ENCODE results near the gene PALD1. TPM values are rescaled to one million over a fixed set of nuclear protein-coding genes. Genes with fewer than 3 reads are reported as not detected.

The PALD1 gene
- total RNA-seq, 1 experiment from 2014 or later: 33.1 TPM

GRCh38 chr10:70597856-70598815 lies 119.6 kb downstream of the PALD1 start:
- H3K27me3 ChIP-seq (ENCODE audit: insufficient read depth, low read length): no peaks in the 10 kb centered on the region
- ChIA-PET RAD21 (ENCODE audit: low non-redundant PET in 1 of 2, low total read pairs in 2 of 2, uncharacterized antibody in 2 of 2, unreplicated experiment in 2 of 2) (no interaction called here), POLR2A (interaction anchor here (1.3 kb wide), 1 partner anchor 10 kb away, joined by 3 read pairs; no protein-coding TSS in a partner anchor), CTCF (no interaction called here)
- no peaks in the 10 kb centered on the region for H3K9me2 ChIP-seq (ENCODE audit: insufficient read depth)
- peaks cover 43 to 80% of the 10 kb centered on the region in 2 experiments for H3K4me1 ChIP-seq (ENCODE audit: control insufficient read depth in 1 of 2, insufficient read depth in 2 of 2, low read length in 2 of 2)
- no peak for ATAC-seq
- no peaks in the 10 kb centered on the region for H3K36me3 ChIP-seq (ENCODE audit: control insufficient read depth in 1 of 2, insufficient read depth in 2 of 2, low read length in 2 of 2)
- intact Hi-C loops (cut with micrococcal nuclease): no loop called here
- H3K9ac ChIP-seq (ENCODE audit: low read length): no peak overlapping the region
- no peaks in the 10 kb centered on the region for H3K9me3 ChIP-seq (ENCODE audit: control insufficient read depth in 1 of 2, insufficient read depth in 1 of 2, low read depth in 1 of 2, low read length in 2 of 2)
- H4K20me1 ChIP-seq (ENCODE audit: insufficient read depth): no peaks in the 10 kb centered on the region
- no TSS peak for BruUV-seq (replicated peaks)
- no peak overlapping the region for H3K4me3 ChIP-seq (replicated peaks in 1 of 2; ENCODE audit: low read depth in 1 of 2, low read length in 2 of 2)
- no peak overlapping the region for H3K27ac ChIP-seq (ENCODE audit: low read depth, low read length)
- H3K4me2 ChIP-seq (ENCODE audit: low read length): no peak overlapping the region
- H2AFZ ChIP-seq (ENCODE audit: low read depth, low read length, poor library complexity, severe bottlenecking): no peak overlapping the region
- no peak for TF ChIP-seq POLR2A (IDR thresholded peaks at IDR 0.05; ENCODE audit: borderline replicate concordance, extremely low read depth, insufficient read depth, insufficient read length)
- no peak for TF ChIP-seq ZFX (IDR thresholded peaks at IDR 0.05)
- TF ChIP-seq YY1 (IDR thresholded peaks at IDR 0.05; ENCODE audit: extremely low read depth, insufficient replicate concordance, low read depth, low read length): no peak
- TF ChIP-seq RAD21 (IDR thresholded peaks at IDR 0.05; ENCODE audit: low read depth): no peak
- no peak for TF ChIP-seq MAX (IDR thresholded peaks at IDR 0.05)
- no peak for TF ChIP-seq REST (IDR thresholded peaks at IDR 0.05; ENCODE audit: low read depth)
- no peak for TF ChIP-seq CEBPB (IDR thresholded peaks at IDR 0.05; ENCODE audit: low read depth)
- no peak for TF ChIP-seq EGR1 (IDR thresholded peaks at IDR 0.05; ENCODE audit: low read depth)
- TF ChIP-seq CTCF (IDR thresholded peaks at IDR 0.05 in 2 of 3, conservative IDR thresholded peaks at IDR 0.05 in 1 of 3; ENCODE audit: borderline replicate concordance in 1 of 3, insufficient read depth in 1 of 3, low read depth in 2 of 3, low read length in 2 of 3): no peak
- no peak for TF ChIP-seq JUND (IDR thresholded peaks at IDR 0.05)
- TF ChIP-seq ATF3 (IDR thresholded peaks at IDR 0.05): no peak
- TF ChIP-seq SRF (IDR thresholded peaks at IDR 0.05; ENCODE audit: low read depth): no peak
- TF ChIP-seq TCF7L2 (IDR thresholded peaks at IDR 0.05; ENCODE audit: borderline replicate concordance, extremely low read depth, insufficient read depth, insufficient read length): no peak
- TF ChIP-seq EZH2phosphoT487 (IDR thresholded peaks at IDR 0.05; ENCODE audit: borderline replicate concordance): no peak
- no peak for DNase-seq (ENCODE audit: low read depth, low spot score)
- no peaks in the 10 kb centered on the region for H3K79me2 ChIP-seq (ENCODE audit: insufficient read depth, low read length)

Data from HCT116 (cell line).